Measurements from ENCODE around the gene RAPGEF3.

GRCh38 chr12:47753021-47754001 is 5.4 kb downstream of the RAPGEF3 start:
- no peak for TF ChIP-seq ZNF274 (IDR thresholded peaks at IDR 0.05; ENCODE audit: low read depth, low read length)
- no peak for TF ChIP-seq YY1 (IDR thresholded peaks at IDR 0.05; ENCODE audit: insufficient read depth, insufficient read length)
